Natural killer cell (primary cell): ENCODE results near the gene EXOC6B. TPM values are rescaled to one million over a fixed set of nuclear protein-coding genes. Genes with fewer than 3 reads are reported as not detected.

ENCODE experiments used
- ATAC-seq, 3 donors: fragments of 150-1000 bp in 2 of 3; fragments of 200-7000 bp in 1 of 3; cut with Tn5 transposase; 1 replicate in 1 of 3; 2 replicates in 2 of 3; pipeline ENCODE4 v1.10.0; 2021; ENCODE audit warnings: mild to moderate bottlenecking in 2 of 3, moderate library complexity in 2 of 3
- DNase-seq, 2 donors: peaks; one replicate each; pipeline versions ENCODE4 v3.0.0 to v3.0.0-alpha.2; 2013 to 2021; ENCODE audit warnings: mixed read lengths in 1 of 2
- H3K27ac ChIP-seq: one replicate; pipeline ENCODE4 v1.5.1; 2013; ENCODE audit warnings: mild to moderate bottlenecking, low read length
- H3K27me3 ChIP-seq: one replicate; pipeline ENCODE4 v1.6.1; 2013; ENCODE audit warnings: low read length; ENCODE audit not compliant: control insufficient read depth, insufficient read depth
- H3K36me3 ChIP-seq: one replicate; pipeline ENCODE4 v1.6.1; 2013; ENCODE audit warnings: low read length; ENCODE audit not compliant: control insufficient read depth, insufficient read depth
- H3K4me1 ChIP-seq: one replicate; pipeline ENCODE4 v1.6.1; 2013; ENCODE audit warnings: low read length; ENCODE audit not compliant: control insufficient read depth, insufficient read depth
- H3K4me3 ChIP-seq: one replicate; pipeline ENCODE4 v1.5.1; 2013; ENCODE audit warnings: low read length
- H3K9me3 ChIP-seq: one replicate; pipeline ENCODE4 v1.6.1; 2013; ENCODE audit warnings: low read length; ENCODE audit not compliant: control insufficient read depth, insufficient read depth
- H3K27ac Mint-ChIP-seq, 2 donors: one replicate each; pipeline ENCODE4 v1.8.0; 2022; ENCODE audit warnings: mild to moderate bottlenecking in 2 of 2, mixed read lengths in 2 of 2, moderate library complexity in 1 of 2
- H3K27me3 Mint-ChIP-seq, 2 donors: one replicate each; pipeline ENCODE4 v1.8.0; 2022; ENCODE audit warnings: low read depth in 2 of 2, mixed read lengths in 2 of 2
- H3K36me3 Mint-ChIP-seq: one replicate; pipeline ENCODE4 v1.8.0; 2022; ENCODE audit warnings: mixed read lengths
- H3K4me1 Mint-ChIP-seq, 2 donors: one replicate each; pipeline ENCODE4 v1.8.0; 2022; ENCODE audit warnings: mixed read lengths in 2 of 2
- H3K4me3 Mint-ChIP-seq: one replicate; pipeline ENCODE4 v1.8.0; 2022; ENCODE audit warnings: mild to moderate bottlenecking, moderate library complexity, mixed read lengths
- H3K9me3 Mint-ChIP-seq, 2 donors: one replicate each; pipeline ENCODE4 v1.8.0; 2022; ENCODE audit warnings: mixed read lengths in 2 of 2
- CTCF ChIP-seq: fragments of 200-600 bp; IDR thresholded peaks from one replicate; pipeline ENCODE4 v1.8.0; 2022; ENCODE audit warnings: antibody characterized with exemption
- WGBS: methylation state at CpG from one replicate; pipeline ENCODE4 v1.1.7; 2013; ENCODE audit warnings: missing lambda C conversion rate; ENCODE audit not compliant: insufficient coverage; 5-methylcytosine and 5-hydroxymethylcytosine counted together
- intact Hi-C: fragments of 100-400 bp; cut with micrococcal nuclease; formaldehyde crosslinking; loops from one replicate; pipeline ENCODE4 v1.14.2; 2022
- total RNA-seq, 4 donors: library from RNA; stranded (reverse); fragments of 120-200 nt in 1 of 4; gene quantifications; one replicate each; pipeline versions ENCODE4 v1.2.3 to v1.2.4, GENCODE V29; 2013 to 2022

EXOC6B gene
- total RNA-seq, 3 donors from 2014 or later (not counting 1 experiment from before 2014, with no cell fraction given), result 16.6 to 17.2 (median 17.1) TPM

DNA sequence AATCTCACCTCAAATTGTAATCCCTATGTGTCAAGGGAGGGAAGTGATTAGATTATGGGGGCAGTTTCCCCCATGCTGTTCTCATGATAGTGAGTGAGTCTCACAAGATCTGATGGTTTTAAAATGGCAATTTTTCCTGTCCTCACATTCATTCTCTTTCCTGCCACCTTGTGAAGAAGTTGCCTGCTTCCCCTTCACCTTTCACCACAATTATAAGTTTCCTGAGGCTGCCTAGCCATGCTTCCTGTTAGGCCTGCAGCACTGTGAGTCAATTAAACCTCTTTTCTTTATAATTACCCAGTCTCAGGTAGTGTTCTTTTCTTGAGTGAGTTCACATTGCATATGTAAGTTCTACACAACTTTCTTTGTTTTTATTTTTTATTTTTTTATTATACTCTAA, 271.5 kb downstream of the EXOC6B start:
- H3K27me3 Mint-ChIP-seq, result no peaks in the 10 kb centered on the region
- peaks cover 0 to 4% of the 10 kb centered on the region in 2 donors for H3K4me1 Mint-ChIP-seq
- no peaks in the 10 kb centered on the region for H3K36me3 ChIP-seq
- H3K36me3 Mint-ChIP-seq, result peaks cover 14% of the 10 kb centered on the region
- H3K4me3 ChIP-seq, result no peak overlapping the region
- peaks cover 0 to 6% of the 10 kb centered on the region in 2 donors for H3K9me3 Mint-ChIP-seq
- intact Hi-C loops, result no loop called here
- H3K4me1 ChIP-seq, result no peaks in the 10 kb centered on the region
- no peak overlapping the region for H3K27ac ChIP-seq
- DNase-seq, result no peak
- H3K27me3 ChIP-seq, result no peaks in the 10 kb centered on the region
- ATAC-seq, result no peak
- no peak overlapping the region for H3K4me3 Mint-ChIP-seq
- H3K9me3 ChIP-seq, result peaks cover 4% of the 10 kb centered on the region
- H3K27ac Mint-ChIP-seq, result no peak overlapping the region
- TF ChIP-seq CTCF, result no peak

- intact Hi-C loops, result no loop called here
- ATAC-seq, result no peak
- WGBS, result 90% methylated on average over 2 of the region's 5 CpGs
Measured at GRCh38 chr2:72548081-72548764, 277.6 kb downstream of the EXOC6B start.

GRCh38 chr2:72545790-72546189, 280.0 kb downstream of the EXOC6B start:
- Mint-ChIP-seq H3K9me3 (peaks cover 2 to 7% of the 10 kb centered on the region in 2 donors), H3K27ac (no peak overlapping the region), H3K4me1 (no peaks in the 10 kb centered on the region), H3K4me3 (no peak overlapping the region), H3K27me3 (no peaks in the 10 kb centered on the region), H3K36me3 (no peaks in the 10 kb centered on the region)
- H3K9me3 ChIP-seq, result no peaks in the 10 kb centered on the region
- no peak for DNase-seq
- whole genome bisulfite sequencing, result no CpG with 5 or more reads among the region's 1 CpG
- H3K36me3 ChIP-seq, result no peaks in the 10 kb centered on the region
- intact Hi-C loops, result no loop called here
- no peak for TF ChIP-seq CTCF
- no peak for ATAC-seq
- H3K4me3 ChIP-seq, result no peak overlapping the region
- no peak overlapping the region for H3K27ac ChIP-seq
- no peaks in the 10 kb centered on the region for H3K4me1 ChIP-seq
- no peaks in the 10 kb centered on the region for H3K27me3 ChIP-seq

More at GRCh38 chr2:72548081-72548764, 277.6 kb downstream of the EXOC6B start:
- H3K27ac Mint-ChIP-seq, result no peak overlapping the region
- H3K27me3 Mint-ChIP-seq, result no peaks in the 10 kb centered on the region
- TF ChIP-seq CTCF, result no peak
- H3K4me3 ChIP-seq, result no peak overlapping the region
- H3K4me1 Mint-ChIP-seq, result no peaks in the 10 kb centered on the region
- H3K36me3 Mint-ChIP-seq, result no peaks in the 10 kb centered on the region
- no peak for DNase-seq
- no peak overlapping the region for H3K4me3 Mint-ChIP-seq
- no peaks in the 10 kb centered on the region for H3K4me1 ChIP-seq
- H3K9me3 ChIP-seq, result no peaks in the 10 kb centered on the region
- H3K9me3 Mint-ChIP-seq, result peaks cover 0 to 4% of the 10 kb centered on the region in 2 donors
- H3K27ac ChIP-seq, result no peak overlapping the region
- H3K27me3 ChIP-seq, result no peaks in the 10 kb centered on the region
- H3K36me3 ChIP-seq, result no peaks in the 10 kb centered on the region

DNA sequence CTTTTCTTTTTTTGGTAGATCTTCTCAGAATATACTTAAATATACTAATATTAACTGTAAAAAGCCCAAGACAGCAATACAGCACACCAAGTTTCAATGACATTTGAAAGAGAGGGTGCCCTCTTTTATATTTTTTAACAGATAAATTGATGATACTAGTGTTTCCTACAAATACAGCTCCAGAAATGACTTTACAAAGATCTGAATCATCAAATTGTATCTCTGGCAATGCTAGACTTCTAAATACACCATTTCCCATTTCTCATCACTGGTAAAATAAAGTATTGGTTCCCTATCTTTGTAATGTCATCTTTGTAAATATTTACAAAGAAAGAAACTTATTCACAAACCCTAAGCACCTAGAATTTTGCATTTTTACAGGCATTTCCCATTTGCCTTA, 281.3 kb downstream of the EXOC6B start:
- ATAC-seq, result no peak
- H3K36me3 Mint-ChIP-seq, result no peaks in the 10 kb centered on the region
- no peaks in the 10 kb centered on the region for H3K4me1 Mint-ChIP-seq
- no peak overlapping the region for H3K27ac Mint-ChIP-seq
- no peaks in the 10 kb centered on the region for H3K4me1 ChIP-seq
- H3K9me3 ChIP-seq, result no peaks in the 10 kb centered on the region
- no peak overlapping the region for H3K4me3 Mint-ChIP-seq
- no peak for TF ChIP-seq CTCF
- DNase-seq, result no peak
- no peak overlapping the region for H3K4me3 ChIP-seq
- intact Hi-C loops, result no loop called here
- no peaks in the 10 kb centered on the region for H3K27me3 ChIP-seq
- peaks cover 2 to 4% of the 10 kb centered on the region in 2 donors for H3K9me3 Mint-ChIP-seq
- no peak overlapping the region for H3K27ac ChIP-seq
- H3K36me3 ChIP-seq, result no peaks in the 10 kb centered on the region
- no peaks in the 10 kb centered on the region for H3K27me3 Mint-ChIP-seq
